Stimulated activated CD4-positive, alpha-beta T cell treated with anti-CD3 and anti-CD28 coated beads, Interleukin-12 subunit alpha, Interleukin-12 subunit beta, amount 100 ng/mL, for 4 hours (primary cell): ENCODE measurements around the gene CCDC69.
A peak's percentile ranks its signal among the peaks of the same experiment; 100 is the strongest.
"Not testable (repeated sequence)": the region's sequence is repeated elsewhere in the genome, so short reads cannot be mapped to it uniquely, and the experiment has no call there.

Source experiments
- DNase-seq: peaks from one replicate; pipeline ENCODE4 v3.0.0-alpha.2; 2020

The CCDC69 gene

DNA sequence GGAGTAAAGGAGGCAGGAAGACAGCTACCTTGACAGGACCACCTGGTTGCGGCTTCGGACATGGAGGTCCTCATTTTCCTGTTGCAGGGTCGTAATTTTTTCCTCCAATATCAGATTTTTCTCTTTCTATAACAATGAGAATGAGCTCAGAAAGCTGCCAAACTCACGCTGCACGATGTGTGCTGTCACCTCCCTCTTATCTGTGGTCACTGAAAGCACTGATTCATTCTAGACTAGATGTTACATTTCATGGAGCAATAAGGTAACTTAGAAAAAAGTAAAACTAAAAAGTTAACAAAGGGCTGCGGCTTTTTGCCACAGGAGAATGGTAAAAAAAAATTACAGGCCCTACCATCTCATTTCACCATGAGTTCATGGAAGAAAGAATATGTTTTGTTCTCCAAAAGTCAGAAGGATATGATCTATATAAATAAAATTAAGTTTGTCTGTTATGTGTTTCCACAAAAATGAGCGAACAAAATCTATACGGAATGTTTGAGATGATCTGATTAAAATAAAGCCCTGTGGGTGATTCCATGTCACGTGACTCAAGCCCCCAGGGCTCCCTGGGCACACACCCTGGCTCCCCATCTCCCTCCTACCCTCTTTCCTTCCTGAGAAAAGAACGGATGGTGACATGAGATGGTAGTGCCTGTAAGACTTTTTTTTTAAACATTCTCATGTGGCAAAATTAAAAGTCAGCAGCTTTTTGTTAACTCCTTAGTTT, 39.4 kb downstream of the CCDC69 start:
- no peak for DNase-seq

DNA sequence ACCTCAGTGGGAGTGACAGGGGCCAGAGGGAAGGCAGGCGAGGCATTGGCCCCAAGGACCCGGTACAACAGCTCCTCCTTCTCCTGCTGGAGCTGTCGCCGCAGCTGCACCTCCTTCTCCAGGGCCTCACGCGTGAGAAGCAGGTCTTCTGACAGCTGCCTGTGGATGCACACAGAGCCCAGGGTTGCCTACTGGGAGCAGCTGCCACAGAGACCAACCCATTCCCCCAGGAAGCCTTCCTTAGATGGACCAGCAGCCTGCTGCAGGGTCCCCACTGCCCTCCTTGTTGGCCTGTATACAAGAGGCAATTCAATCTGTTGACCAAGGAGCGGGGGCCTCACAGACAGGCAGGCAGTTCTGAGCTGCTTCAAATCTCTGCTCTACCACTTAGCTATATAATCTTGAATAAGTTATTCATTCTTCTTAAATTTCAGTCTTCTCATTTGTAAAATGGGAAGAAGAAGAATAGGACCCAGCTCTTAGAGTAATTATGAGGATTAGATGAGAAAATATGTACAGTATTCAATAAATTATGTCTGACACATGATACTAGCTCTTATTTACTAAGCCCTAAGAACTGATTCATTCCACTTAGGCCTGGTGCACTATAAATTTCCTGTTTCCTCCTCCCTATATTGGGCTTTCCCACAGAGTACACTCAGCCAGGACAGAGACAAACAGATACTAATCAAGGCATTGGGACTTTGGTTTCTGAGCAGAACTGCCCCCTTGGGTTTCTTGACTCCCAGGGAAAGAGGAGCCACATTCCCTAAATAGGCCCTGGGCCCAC, 40.2 kb downstream of the CCDC69 start:
- no peak for DNase-seq

DNA sequence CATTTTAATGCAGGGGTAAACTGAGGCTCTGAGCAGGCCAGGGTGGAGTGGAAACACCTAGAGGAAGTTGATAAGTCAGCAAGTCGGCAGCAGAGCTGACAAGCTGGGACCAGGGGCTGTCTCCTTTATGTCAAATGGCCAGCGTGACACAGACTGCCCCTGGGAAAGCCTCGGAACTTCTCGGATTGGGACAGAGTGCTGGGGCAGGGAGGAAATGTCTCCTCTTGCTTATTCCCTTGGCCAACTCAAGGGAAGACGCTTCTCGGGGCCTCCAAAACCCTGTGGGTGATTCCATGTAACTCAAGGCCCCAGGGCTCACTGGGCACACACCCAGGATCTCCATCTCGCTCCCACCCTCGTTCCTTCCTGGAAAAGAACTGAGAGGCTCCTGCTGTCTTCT, 40.9 kb downstream of the CCDC69 start:
- no peak for DNase-seq

DNA sequence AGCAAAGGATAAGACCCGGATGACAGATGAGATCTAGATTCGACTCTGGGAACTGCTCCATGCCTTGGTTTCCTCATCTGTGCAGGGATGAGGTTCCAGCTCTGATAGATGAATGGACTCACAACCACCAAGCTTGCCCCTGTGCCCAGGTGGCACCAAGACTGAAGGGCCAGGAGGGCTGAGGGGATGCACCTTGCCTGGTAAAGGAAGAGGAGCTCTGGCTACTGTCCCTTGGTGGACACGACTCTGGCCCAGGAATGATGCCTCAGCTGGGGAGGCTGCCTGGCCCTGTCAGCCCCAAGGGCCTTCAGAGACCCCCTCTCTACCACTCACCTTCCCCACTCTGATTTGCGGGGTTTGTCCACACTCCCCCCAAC, 41.4 kb downstream of the CCDC69 start:
- DNase-seq: no peak

DNA sequence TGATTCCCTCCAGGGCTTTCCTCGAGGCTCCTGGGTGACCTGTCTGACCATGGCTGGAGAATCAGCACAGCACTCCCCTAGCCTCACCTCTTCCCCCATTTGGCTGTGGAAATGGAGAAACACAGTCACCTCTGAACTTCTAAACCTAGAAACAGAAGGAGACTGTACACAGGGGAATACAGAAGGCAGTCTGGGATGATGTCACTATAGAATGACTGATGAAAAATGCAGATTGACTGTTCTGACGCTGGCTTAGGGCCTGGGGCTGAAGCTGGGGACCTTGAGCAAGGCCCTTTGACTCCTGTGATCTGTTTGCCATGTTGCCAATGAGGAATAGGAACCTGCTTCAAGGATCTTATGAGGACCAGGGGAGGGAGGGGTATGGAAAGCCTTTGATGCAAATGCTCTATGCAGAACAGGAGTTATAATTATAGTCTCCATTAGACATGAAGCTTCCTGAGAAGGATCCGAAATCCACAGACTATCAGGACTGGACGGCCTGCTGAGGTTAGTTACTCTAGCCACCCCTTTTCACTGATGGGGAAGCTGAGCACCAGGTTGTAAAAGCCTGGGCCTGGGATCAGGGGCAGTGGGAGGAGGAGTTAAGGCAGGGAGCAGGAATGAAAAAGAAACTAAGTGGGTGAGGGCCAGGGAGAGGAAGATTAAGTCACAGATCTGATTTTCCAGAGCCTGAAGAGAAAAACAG, 41.9 kb downstream of the CCDC69 start:
- DNase-seq: no peak

DNA sequence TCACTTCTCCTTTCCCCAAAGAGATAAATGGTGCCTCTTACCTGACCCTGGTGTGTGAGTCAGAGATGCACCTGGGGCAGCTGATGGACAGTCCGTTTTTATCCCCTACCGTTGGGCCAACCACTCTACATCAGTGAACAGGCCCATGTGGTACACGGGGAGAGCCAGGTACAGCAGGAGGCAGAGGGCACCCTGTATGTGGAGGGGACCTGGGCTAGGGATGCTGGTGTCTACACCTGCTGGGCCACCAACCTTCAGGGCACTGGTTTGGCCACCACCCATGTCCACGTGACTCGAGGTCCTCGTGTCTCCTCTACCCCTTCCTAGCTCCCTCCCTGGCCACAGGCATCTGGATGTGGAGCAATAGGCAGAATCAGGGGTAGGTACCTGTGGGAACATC, 43.6 kb downstream of the CCDC69 start:
- no peak for DNase-seq

DNA sequence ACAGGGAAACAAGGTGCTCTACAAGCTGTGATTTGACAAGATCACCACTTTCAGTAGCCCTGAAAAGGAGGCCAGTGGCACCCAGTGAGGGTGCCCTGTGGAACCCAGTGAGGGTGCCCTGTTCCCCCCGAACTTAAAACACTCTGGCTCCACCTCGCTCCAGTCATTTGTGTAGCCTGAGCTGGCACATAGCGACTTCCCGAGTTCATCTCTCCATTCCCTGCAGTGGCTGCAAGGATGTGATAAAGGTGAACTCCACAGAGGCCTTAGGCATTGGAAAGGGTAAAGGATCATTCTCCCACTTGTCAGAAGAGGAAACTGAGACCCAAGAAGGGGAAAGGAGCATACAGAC, 44.4 kb downstream of the CCDC69 start:
- no peak for DNase-seq

DNA sequence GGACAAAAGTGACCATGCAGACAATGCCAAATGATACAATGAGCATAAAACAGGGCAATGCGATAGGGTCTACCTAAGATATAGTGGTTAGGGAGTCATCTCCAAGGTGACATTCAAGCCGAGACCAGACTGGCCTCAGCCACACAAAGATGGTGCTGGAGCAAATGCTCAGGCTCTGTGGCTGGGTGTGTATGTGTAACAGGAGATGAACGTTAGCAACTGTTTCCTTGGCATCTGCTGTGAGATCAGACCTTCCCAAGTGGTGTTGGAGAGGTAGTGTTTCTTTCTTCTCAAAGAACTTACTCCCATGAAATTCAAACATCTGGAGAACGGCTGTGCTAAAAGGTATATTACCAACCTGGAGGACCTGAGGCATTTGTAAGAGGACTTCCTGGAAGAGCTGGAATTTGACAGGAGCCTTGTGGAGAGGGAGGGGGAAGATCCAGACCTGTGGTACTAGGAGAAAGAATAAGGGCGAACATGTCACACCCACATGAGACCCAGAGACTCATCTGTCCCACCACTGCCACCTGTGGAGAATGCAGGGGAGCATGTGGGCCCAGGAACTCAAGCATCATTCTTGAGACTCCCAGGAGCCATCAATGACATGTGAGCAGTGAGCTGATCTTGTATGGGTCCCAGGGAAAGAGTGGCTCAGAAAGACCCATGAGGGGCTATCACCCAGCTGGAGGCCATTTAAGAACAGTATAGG, 45.0 kb downstream of the CCDC69 start:
- no peak for DNase-seq

DNA sequence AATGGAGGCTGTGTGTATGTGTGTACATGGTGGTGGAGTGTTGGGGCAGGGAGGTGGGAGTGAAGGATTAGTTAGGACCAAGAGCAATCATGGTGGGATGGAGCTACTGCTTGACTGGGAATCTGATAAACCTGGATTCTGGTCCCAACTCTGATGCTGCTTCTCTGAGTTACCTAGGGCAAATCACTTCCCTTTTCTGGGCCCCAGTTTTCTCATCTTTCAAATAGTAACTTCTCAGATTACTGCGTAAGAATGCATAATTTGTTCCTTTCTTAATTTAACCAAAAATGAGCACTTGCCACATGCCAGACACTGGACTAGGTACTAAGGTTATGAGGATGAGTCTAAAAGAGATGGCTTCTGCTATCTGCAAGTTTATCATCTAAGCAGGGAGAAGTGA, 45.5 kb downstream of the CCDC69 start:
- no peak for DNase-seq

DNA sequence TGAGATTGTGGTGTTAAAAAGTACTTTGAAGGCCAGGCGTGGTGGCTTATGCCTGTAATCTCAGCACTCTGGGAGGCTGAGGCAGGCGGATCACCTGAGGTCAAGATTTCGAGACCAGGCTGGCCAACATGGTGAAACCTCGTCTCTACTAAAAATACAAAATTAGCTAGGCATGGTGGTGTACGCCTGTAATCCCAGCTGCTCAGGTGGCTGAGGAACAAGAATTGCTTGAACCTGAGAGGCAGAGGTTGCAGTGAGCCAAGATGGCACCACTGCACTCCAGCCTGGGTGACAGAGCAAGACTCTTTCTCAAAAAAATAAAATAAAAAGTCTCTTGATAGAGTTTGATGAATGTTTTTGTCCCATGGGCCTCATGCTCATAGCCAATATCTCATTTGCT, 47.6 kb downstream of the CCDC69 start:
- not testable (repeated sequence) for DNase-seq

DNA sequence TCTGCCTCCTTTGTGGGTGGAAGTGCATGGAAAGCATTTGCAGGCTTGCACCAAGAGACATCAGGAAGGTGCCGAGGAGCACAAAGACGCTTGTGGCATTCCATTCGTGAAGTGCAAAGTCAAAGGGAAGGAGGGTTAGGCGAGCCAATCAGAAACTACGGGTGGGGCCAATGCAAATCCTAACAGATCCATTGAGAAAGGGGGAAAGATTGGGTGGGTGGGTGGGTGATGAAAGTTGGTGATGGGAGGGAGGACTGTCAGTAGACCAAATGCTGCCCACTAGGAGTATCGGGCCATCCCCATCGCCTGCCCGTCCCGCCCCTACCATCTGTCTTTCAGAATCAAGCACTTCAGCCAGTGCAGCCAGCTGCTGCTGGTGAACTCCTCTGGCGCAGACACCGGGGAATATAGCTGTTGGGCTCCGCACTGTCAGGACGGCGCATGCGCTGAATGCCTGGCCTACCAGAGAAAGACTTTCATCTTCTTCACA, 49.2 kb downstream of the CCDC69 start:
- no peak for DNase-seq

DNA sequence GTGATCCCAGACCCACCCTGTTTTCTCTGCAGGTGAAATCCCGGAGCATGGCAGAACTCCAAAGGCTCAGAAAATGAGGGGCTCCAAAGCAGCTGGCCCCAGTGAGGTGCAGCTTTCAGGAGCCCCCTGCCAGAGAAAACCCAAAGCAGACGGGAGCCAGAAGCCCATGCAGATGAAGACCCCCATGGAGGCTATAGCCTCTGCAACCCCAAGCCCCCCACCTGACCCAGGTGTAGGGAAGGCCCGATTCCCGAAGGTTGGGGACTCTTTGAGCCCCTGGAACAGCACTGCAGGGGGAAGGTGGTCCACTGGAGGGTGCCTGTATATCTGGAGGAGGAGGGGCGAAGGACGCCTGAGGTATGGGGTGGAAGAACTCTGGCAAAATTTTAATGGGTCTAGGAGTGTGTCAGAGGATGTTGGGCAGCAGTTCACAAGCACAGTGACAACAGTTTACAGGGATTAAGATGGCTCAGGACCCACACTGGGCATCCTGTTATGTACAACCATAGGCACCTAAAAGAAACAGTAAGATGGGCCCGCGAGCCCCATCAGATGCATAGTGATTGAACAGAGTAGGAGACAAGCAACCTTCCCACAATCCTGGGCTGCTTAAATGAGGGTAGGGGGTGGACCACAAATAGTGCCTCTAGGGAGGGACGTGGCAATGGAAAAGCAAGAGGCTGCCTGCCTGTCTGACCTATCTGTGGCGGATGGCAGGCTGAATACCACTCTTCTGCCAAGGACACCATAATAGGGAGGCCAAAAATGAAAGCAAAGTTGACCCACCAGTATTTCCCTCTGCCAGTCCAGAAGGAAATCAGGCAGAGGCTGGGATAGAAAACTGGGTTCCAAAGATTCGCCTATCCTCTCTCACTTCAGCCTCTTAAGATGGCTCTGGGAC, 49.9 kb downstream of the CCDC69 start:
- DNase-seq: no peak

DNA sequence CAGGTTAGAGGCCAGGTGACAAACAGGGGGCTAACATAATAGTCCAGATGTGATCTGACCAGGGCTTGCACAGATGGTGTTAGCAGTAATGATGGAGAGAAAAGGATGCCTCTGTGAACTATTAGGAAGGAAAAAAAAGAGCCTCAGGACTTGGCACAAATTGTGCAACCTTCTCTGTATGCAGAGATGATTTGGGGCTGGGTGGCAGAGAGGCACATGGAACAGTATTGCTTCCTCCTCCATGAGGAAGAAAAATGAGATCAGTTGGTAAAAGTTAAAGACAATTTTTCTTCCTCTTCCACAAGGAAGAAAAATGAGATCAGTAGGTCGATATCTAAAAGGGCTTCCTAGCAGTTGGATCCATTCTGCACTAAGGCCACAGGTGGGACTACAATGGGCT, 52.4 kb downstream of the CCDC69 start:
- no peak for DNase-seq

DNA sequence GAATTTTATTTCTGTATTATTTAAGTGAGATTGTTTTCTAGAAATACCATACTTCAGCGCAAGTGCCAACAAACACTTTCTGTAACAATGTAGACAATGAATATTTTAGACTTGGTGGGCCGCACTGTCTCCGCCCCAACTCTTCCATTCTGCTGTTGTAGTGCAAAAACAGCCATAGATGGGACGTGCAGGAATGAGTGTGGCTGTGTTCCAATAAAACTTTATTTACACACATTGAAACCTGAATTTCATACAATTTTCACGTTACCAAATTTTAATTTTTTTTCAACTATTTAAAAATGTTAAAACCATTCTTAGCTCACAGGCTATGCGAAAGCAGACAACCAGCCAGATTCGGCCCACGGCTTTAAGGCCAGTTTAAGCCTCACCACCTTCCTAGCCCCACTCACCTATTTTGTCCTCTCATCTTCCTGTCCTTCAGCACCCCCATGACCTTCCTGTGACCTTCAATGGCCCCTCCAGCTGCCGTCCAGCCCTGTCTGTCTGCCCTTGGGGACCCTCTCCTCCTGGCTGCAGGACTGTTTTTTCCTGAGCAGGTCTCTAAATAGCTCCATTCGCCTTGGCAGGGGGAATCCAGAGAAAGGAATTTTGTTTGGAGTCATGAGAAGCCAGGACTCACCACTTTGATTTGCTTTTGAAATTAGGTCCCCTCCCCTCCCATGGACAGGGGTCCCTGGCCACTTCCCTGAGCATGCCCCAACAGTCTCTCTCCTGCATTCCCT, 55.1 kb downstream of the CCDC69 start:
- DNase-seq: no peak

DNA sequence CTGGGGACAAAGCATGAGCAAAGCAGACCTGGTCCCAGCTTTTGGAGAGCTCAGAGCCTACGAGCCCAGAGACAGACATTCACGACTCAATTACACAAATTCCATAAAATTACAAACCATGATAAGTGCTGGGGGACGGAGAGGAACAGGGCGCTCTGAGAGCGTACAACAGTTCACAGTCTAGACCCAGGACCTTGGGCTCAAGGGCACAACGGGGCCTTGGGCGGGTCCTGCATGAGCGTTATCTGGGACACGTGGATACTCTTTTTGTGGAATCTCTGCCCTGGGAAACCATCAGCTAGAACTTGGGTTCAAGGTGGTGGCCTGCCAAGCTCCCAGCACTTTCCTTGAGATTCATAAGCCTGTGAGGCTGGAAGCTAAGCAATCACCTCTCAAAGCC, 56.9 kb downstream of the CCDC69 start:
- DNase-seq: no peak

DNA sequence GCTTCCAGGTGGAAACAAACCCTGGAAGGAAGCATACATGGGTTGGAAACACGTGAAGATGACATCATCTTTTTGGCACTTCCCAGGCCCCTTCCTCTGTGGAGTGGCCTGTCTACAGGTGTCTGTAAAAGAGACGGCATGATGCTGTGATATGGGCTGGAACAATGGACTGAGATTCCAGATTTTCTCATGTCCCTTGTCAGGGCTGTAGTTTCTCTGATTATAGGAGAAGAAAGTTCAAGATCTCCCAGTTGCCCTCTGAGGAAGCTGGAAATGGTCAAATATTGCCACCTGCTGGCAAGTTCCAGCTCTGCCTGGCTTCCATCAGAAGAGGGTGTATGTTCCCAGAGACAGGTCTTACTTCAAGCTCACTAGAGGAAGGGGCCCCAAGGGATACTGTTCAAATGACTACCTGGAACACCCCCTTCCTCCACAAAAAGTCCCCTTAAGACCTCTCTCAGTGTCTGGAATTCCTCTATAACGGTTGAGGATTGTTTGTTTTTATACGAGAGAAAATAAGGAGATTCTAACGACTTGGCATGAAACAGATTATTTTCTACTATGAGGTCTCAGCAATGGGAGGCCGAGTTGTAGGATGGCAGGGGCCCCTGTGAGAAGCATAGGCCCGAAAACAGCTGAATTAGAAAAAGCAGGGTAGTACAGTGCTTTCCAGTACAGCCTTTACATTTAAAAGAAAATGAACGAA, 59.1 kb downstream of the CCDC69 start:
- DNase-seq: peak; percentile 72

DNA sequence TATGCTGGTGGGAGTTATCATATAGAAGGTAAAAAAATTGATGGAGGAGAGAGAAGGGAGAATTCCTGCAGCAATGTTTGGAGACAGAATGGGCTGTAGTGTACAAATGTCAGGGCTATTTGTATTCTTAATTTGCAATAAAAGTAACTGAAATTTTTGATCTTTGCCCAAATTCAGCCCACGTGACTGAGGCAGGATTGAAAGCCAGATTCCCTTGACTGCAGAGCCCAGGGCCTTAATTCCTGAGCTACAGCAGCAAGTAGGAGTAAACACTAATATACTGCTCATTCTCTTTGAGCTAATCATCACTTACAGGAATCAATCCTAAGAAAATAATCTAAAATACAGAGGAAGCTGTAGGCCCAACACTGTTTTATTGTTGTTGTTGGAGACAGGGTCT, 61.1 kb downstream of the CCDC69 start:
- DNase-seq: no peak

DNA sequence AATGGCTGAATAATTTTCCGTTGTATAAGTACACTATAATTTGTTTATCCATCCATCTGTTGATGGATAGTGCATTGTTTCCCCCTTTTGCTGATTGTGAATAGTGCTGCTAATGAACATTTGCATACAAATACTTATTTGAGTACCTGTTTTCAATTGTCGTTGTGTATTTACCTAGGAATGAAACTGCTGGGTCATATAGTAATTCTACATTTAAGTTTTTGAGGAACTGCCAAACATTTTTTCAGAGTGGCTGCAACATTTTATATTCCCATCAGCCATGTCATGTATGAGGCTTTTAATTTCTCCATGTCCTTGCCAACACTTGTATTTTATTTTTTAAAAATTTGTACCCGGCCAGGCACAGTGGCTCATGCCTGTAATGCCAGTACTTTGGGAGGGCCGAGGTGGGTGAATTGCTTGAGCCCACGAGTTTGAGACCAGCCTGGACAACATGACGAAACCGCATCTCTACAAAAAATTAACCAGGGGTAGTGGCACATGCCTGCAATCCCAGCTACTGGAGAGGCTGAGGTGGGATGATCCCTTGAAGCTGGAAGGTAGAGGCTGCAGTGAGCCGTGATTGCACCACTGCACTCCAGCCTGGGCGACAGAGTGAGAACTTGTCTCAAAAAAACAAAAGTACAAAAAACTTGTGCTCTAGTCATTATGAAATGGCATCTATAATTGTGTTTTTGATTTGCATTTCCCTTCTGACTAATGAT, 64.1 kb downstream of the CCDC69 start:
- no peak for DNase-seq

DNA sequence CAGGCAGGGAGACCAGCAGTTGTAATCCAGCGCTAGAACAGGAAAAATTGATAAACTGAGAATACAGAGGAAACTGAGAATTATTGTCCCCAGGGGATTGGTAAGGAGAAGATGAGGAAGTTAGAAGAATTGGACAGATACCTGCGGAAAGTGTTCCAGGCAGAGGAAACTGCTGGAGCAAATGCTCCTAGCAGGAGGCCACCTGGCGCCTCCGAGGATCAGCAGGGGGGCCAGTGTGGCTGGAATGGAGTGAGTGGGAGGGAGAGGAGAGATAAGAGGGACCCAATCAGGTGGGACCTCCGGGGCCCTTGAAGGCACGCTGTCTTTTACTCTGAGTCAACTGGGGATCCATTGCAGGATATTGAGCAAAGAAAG, 65.6 kb downstream of the CCDC69 start:
- no peak for DNase-seq
